ENCODE results near the gene ARHGAP15. TPM values are rescaled to one million over a fixed set of nuclear protein-coding genes. Genes with fewer than 3 reads are reported as not detected.

ARHGAP15 gene
- total RNA-seq, 1 donor from 2014 or later = 0.51 TPM

DNA sequence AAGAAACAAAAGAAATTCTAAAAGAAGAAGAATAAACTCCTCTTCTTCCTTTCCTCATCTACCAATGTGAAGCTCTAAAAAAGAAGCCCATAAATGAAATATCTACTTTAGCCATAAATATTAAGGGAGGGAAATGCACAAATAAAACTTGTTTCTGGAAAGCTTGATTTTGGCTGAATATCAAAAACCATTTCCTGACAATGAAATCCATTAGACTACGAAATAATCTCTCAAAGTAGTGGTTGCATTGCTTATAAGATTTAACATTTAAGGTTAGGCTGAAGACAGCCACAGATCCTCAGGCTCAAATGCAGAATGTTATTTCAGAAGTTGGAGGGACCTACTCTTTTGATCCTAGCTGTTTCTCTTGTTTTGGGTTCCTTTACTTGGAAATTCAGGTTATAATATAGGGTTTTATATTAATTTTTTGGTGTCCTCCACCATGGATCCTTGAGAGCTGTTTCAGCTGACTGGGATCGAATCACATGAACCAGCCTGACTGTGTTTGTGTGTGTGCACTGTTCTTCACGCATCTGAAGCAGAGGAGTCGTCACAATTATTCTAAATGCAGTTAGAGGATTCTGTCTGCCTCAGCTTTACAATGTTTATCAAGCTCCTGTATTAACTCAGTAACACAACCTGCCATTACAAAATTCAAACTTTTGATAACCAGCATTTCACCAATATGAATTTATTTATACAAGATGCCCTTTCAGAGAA lies 474.8 kb downstream of the ARHGAP15 start:
- no peaks in the 10 kb centered on the region for H3K27me3 Mint-ChIP-seq (ENCODE audit: low read depth)
- H3K27ac Mint-ChIP-seq = peak overlapping the region; percentile 63
- TF ChIP-seq, protein P1, sequence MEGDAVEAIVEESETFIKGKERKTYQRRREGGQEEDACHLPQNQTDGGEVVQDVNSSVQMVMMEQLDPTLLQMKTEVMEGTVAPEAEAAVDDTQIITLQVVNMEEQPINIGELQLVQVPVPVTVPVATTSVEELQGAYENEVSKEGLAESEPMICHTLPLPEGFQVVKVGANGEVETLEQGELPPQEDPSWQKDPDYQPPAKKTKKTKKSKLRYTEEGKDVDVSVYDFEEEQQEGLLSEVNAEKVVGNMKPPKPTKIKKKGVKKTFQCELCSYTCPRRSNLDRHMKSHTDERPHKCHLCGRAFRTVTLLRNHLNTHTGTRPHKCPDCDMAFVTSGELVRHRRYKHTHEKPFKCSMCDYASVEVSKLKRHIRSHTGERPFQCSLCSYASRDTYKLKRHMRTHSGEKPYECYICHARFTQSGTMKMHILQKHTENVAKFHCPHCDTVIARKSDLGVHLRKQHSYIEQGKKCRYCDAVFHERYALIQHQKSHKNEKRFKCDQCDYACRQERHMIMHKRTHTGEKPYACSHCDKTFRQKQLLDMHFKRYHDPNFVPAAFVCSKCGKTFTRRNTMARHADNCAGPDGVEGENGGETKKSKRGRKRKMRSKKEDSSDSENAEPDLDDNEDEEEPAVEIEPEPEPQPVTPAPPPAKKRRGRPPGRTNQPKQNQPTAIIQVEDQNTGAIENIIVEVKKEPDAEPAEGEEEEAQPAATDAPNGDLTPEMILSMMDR (IDR thresholded peaks at IDR 0.05; ENCODE audit: unreplicated experiment) = no peak
- no peaks in the 10 kb centered on the region for H3K9me3 Mint-ChIP-seq
- DNase-seq (ENCODE audit: low spot score in 2 of 2, unreplicated experiment in 2 of 2) = no peak
- no peak overlapping the region for H3K4me3 Mint-ChIP-seq
- peaks cover 76% of the 10 kb centered on the region for H3K4me1 Mint-ChIP-seq
- no peaks in the 10 kb centered on the region for H3K36me3 Mint-ChIP-seq

DNA sequence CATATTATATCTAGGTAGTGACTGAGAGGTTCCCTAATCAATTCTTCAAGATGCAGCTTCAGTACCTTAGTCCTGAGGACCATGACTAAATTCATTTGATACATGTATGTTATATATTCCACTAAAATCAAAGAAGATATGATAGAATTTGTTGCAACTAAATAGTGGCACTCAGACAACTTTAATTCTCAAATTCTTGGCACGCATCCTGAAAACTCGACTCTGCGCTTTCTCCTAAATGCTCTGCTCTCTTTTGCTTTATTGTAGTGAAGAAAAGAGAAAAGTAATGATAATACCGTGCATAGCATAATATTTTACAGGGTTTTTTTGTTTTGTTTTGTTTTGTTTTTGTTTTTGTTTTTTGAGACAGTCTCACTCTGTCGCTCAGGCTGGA lies 475.3 kb downstream of the ARHGAP15 start:
- TF ChIP-seq, protein P1 (IDR thresholded peaks at IDR 0.05; ENCODE audit: unreplicated experiment) = no peak
- DNase-seq (ENCODE audit: low spot score in 2 of 2, unreplicated experiment in 2 of 2) = no peak
- H3K4me1 Mint-ChIP-seq = peaks cover 79% of the 10 kb centered on the region
- H3K9me3 Mint-ChIP-seq = no peaks in the 10 kb centered on the region
- H3K4me3 Mint-ChIP-seq = no peak overlapping the region
- no peaks in the 10 kb centered on the region for H3K36me3 Mint-ChIP-seq
- H3K27me3 Mint-ChIP-seq (ENCODE audit: low read depth) = no peaks in the 10 kb centered on the region
- H3K27ac Mint-ChIP-seq = peak overlapping the region; percentile 63

GRCh38 chr2:143607231-143608062 lies 478.2 kb downstream of the ARHGAP15 start:
- Mint-ChIP-seq H3K4me1 (peaks cover 60% of the 10 kb centered on the region), H3K27ac (peak overlapping the region; percentile 64), H3K27me3 (ENCODE audit: low read depth) (no peaks in the 10 kb centered on the region), H3K36me3 (no peaks in the 10 kb centered on the region), H3K9me3 (no peaks in the 10 kb centered on the region), H3K4me3 (peak overlapping the region; percentile 22)
- TF ChIP-seq, protein P1 (IDR thresholded peaks at IDR 0.05; ENCODE audit: unreplicated experiment) = no peak
- no peak for DNase-seq (ENCODE audit: low spot score in 2 of 2, unreplicated experiment in 2 of 2)

- peaks cover 55% of the 10 kb centered on the region for H3K4me1 Mint-ChIP-seq
- no peak overlapping the region for H3K4me3 Mint-ChIP-seq
- H3K27ac Mint-ChIP-seq = peak overlapping the region; percentile 64
- H3K9me3 Mint-ChIP-seq = no peaks in the 10 kb centered on the region
- TF ChIP-seq, protein P1 (IDR thresholded peaks at IDR 0.05; ENCODE audit: unreplicated experiment) = no peak
- DNase-seq (ENCODE audit: low spot score in 2 of 2, unreplicated experiment in 2 of 2) = no peak
- no peaks in the 10 kb centered on the region for H3K27me3 Mint-ChIP-seq (ENCODE audit: low read depth)
- no peaks in the 10 kb centered on the region for H3K36me3 Mint-ChIP-seq
These were observed 478.8 kb downstream of the ARHGAP15 start for GRCh38 chr2:143608063-143608423.

- TF ChIP-seq, protein P1 (IDR thresholded peaks at IDR 0.05; ENCODE audit: unreplicated experiment) = no peak
- H3K4me1 Mint-ChIP-seq = peaks cover 51% of the 10 kb centered on the region
- DNase-seq (ENCODE audit: low spot score in 2 of 2, unreplicated experiment in 2 of 2) = no peak
- peak overlapping the region; percentile 51 for H3K27ac Mint-ChIP-seq
- H3K4me3 Mint-ChIP-seq = no peak overlapping the region
- H3K9me3 Mint-ChIP-seq = no peaks in the 10 kb centered on the region
- no peaks in the 10 kb centered on the region for H3K27me3 Mint-ChIP-seq (ENCODE audit: low read depth)
- no peaks in the 10 kb centered on the region for H3K36me3 Mint-ChIP-seq
These were observed 479.5 kb downstream of the ARHGAP15 start for GRCh38 chr2:143608758-143609157.

All from mesothelial cell of epicardium (in vitro differentiated cells).